NCI-H345 (cell line): Measurements from ENCODE around the gene SLC35G2.
"Not testable (repeated sequence)": the region's sequence is repeated elsewhere in the genome, so short reads cannot be mapped to it uniquely, and the experiment has no call there.

Source experiments
- DNase-seq: peaks from one replicate; lab custom pipeline; 2025; lab: John Stamatoyannopoulos, UW

SLC35G2 gene

GRCh38 chr3:136885357-136886213 lies 66.7 kb downstream of the SLC35G2 start:
- no peak for DNase-seq

GRCh38 chr3:136889947-136890346 lies 71.0 kb downstream of the SLC35G2 start:
- DNase-seq: no peak

GRCh38 chr3:136891934-136892855 lies 73.3 kb downstream of the SLC35G2 start:
- DNase-seq: no peak

- DNase-seq: no peak
Observed at GRCh38 chr3:136893848-136894443, 75.0 kb downstream of the SLC35G2 start.

- not testable (repeated sequence) for DNase-seq
Observed at GRCh38 chr3:136897171-136897570, 78.2 kb downstream of the SLC35G2 start.

GRCh38 chr3:136898549-136898948 lies 79.6 kb downstream of the SLC35G2 start:
- no peak for DNase-seq

- DNase-seq: no peak
Observed at GRCh38 chr3:136898954-136899353, 80.0 kb downstream of the SLC35G2 start.

- no peak for DNase-seq
Observed at GRCh38 chr3:136899622-136900158, 80.8 kb downstream of the SLC35G2 start.

GRCh38 chr3:136900694-136901093 lies 81.8 kb downstream of the SLC35G2 start:
- not testable (repeated sequence) for DNase-seq

GRCh38 chr3:136901391-136901790 lies 82.5 kb downstream of the SLC35G2 start:
- no peak for DNase-seq

GRCh38 chr3:136902530-136902929 lies 83.6 kb downstream of the SLC35G2 start:
- not testable (repeated sequence) for DNase-seq

GRCh38 chr3:136903899-136904298 lies 85.0 kb downstream of the SLC35G2 start:
- DNase-seq: no peak

GRCh38 chr3:136904746-136905145 lies 85.8 kb downstream of the SLC35G2 start:
- no peak for DNase-seq
